Neural progenitor cell (in vitro differentiated cells): ENCODE results near the gene ACOT7. TPM values are rescaled to one million over a fixed set of nuclear protein-coding genes. Genes with fewer than 3 reads are reported as not detected.
"Not testable (repeated sequence)": the region's sequence is repeated elsewhere in the genome, so short reads cannot be mapped to it uniquely, and the experiment has no call there.

ENCODE experiments used
- DNase-seq: peaks from one replicate; pipeline ENCODE4 v3.0.0-alpha.2; 2016; ENCODE audit warnings: low spot score
- H2AFZ ChIP-seq: fragments of 200-600 bp; sonication (generic); replicated peaks from 2 replicates; pipeline ENCODE4 v1.6.1; 2016; ENCODE audit warnings: antibody characterized with exemption
- H3F3A ChIP-seq: fragments of 200-600 bp; sonication (generic); 2 replicates; pipeline ENCODE4 v1.6.1; 2016; ENCODE audit warnings: antibody characterized with exemption, low read depth
- H3K27ac ChIP-seq: fragments of 200-600 bp; sonication (generic); 2 replicates; pipeline ENCODE4 v1.5.1; 2016; ENCODE audit warnings: mild to moderate bottlenecking
- H3K27me3 ChIP-seq: fragments of 200-600 bp; sonication (generic); 2 replicates; pipeline ENCODE4 v1.6.1; 2016; ENCODE audit warnings: mild to moderate bottlenecking, moderate library complexity
- H3K36me3 ChIP-seq: fragments of 200-600 bp; sonication (generic); 2 replicates; pipeline ENCODE4 v1.5.1; 2016
- H3K4me1 ChIP-seq: fragments of 200-600 bp; sonication (generic); 2 replicates; pipeline ENCODE4 v1.6.1; 2016; ENCODE audit warnings: mixed run types
- H3K4me2 ChIP-seq: fragments of 200-600 bp; sonication (generic); 2 replicates; pipeline ENCODE4 v1.6.1; 2016
- H3K4me3 ChIP-seq: fragments of 200-600 bp; sonication (generic); 2 replicates; pipeline ENCODE4 v1.5.1; 2016
- H3K79me2 ChIP-seq: fragments of 200-600 bp; sonication (generic); 2 replicates; pipeline ENCODE4 v1.6.1; 2016; ENCODE audit warnings: low read depth
- H3K9ac ChIP-seq: fragments of 200-600 bp; sonication (generic); 2 replicates; pipeline ENCODE4 v1.6.1; 2016
- H3K9me3 ChIP-seq: fragments of 200-600 bp; sonication (generic); 2 replicates; pipeline ENCODE4 v1.5.1; 2016; ENCODE audit warnings: low read depth
- H4K20me1 ChIP-seq: fragments of 200-600 bp; sonication (generic); 2 replicates; pipeline ENCODE4 v1.6.1; 2016; ENCODE audit warnings: low read depth
- H3K27ac Mint-ChIP-seq: 3 replicates; pipeline ENCODE4 v1.8.0; 2021; ENCODE audit warnings: mixed read lengths
- H3K27me3 Mint-ChIP-seq: 2 replicates; pipeline ENCODE4 v1.8.0; 2022; ENCODE audit warnings: low read depth, mild to moderate bottlenecking, inconsistent platforms, moderate library complexity, mixed read lengths; ENCODE audit not compliant: insufficient read depth
- H3K36me3 Mint-ChIP-seq: 3 replicates; pipeline ENCODE4 v1.8.0; 2021; ENCODE audit warnings: mixed read lengths
- H3K4me1 Mint-ChIP-seq: 3 replicates; pipeline ENCODE4 v1.8.0; 2021; ENCODE audit warnings: mixed read lengths
- H3K4me3 Mint-ChIP-seq: 3 replicates; pipeline ENCODE4 v1.8.0; 2021; ENCODE audit warnings: mild to moderate bottlenecking, moderate library complexity, mixed read lengths
- H3K9me3 Mint-ChIP-seq: 3 replicates; pipeline ENCODE4 v1.8.0; 2020; ENCODE audit warnings: mixed read lengths
- CTCF ChIP-seq: fragments of 200-600 bp; sonication (generic); IDR thresholded peaks from 2 replicates; pipeline ENCODE4 v1.5.1; 2017; ENCODE audit warnings: antibody characterized with exemption, mild to moderate bottlenecking
- EZH2 ChIP-seq: fragments of 200-600 bp; sonication (generic); IDR thresholded peaks from 2 replicates; pipeline ENCODE4 v1.6.1; 2017; ENCODE audit warnings: antibody characterized with exemption, mild to moderate bottlenecking, moderate library complexity
- EZH2phosphoT487 ChIP-seq: fragments of 200-600 bp; sonication (generic); IDR thresholded peaks from 2 replicates; pipeline ENCODE4 v1.6.1; 2017; ENCODE audit warnings: antibody characterized with exemption
- total RNA-seq: library from RNA; depleted of rRNA; stranded (reverse); fragments of >200 nt; gene quantifications from 2 replicates; pipeline ENCODE4 v1.2.3, GENCODE V29; 2015; ENCODE audit warnings: low replicate concordance

The ACOT7 gene
- total RNA-seq, 1 donor from 2014 or later = 19.6 TPM

GRCh38 chr1:6365047-6365446 is 28.5 kb downstream of the ACOT7 start:
- Histone ChIP-seq H3K27me3 (no peaks in the 10 kb centered on the region), H4K20me1 (peaks cover 14% of the 10 kb centered on the region), H3F3A (peaks cover 3% of the 10 kb centered on the region), H3K4me1 (peaks cover 5% of the 10 kb centered on the region), H3K79me2 (peaks cover 36% of the 10 kb centered on the region), H3K9ac (no peak overlapping the region), H3K27ac (no peak overlapping the region), H2AFZ (no peak overlapping the region), H3K4me2 (no peak overlapping the region), H3K36me3 (no peaks in the 10 kb centered on the region), H3K4me3 (no peak overlapping the region), H3K9me3 (peaks cover 6% of the 10 kb centered on the region)
- no peak overlapping the region for H3K27ac Mint-ChIP-seq
- DNase-seq = no peak
- TF ChIP-seq EZH2 (no peak), CTCF (no peak), EZH2phosphoT487 (no peak)
- peaks cover 15% of the 10 kb centered on the region for H3K36me3 Mint-ChIP-seq
- H3K9me3 Mint-ChIP-seq = peaks cover 18% of the 10 kb centered on the region
- H3K4me3 Mint-ChIP-seq = no peak overlapping the region
- peaks cover 5% of the 10 kb centered on the region for H3K27me3 Mint-ChIP-seq
- peaks cover 17% of the 10 kb centered on the region for H3K4me1 Mint-ChIP-seq

GRCh38 chr1:6363085-6363884 is 30.3 kb downstream of the ACOT7 start:
- not testable (repeated sequence) for H3K36me3 ChIP-seq, H3K4me3 ChIP-seq, H3F3A ChIP-seq, H2AFZ ChIP-seq, H3K27me3 Mint-ChIP-seq, H3K27ac ChIP-seq, H3K27me3 ChIP-seq, H3K4me2 ChIP-seq, H3K9ac ChIP-seq, H3K9me3 ChIP-seq
- peak; percentile 59 for DNase-seq
- peak; percentile 58 for TF ChIP-seq CTCF
- H3K9me3 Mint-ChIP-seq = peaks cover 16% of the 10 kb centered on the region
- peaks cover 15% of the 10 kb centered on the region for H3K36me3 Mint-ChIP-seq
- Histone ChIP-seq H3K4me1 (peaks cover 20% of the 10 kb centered on the region), H4K20me1 (peaks cover 30% of the 10 kb centered on the region), H3K79me2 (peaks cover 41% of the 10 kb centered on the region)
- peak overlapping the region; percentile 15 for H3K4me3 Mint-ChIP-seq
- H3K4me1 Mint-ChIP-seq = peaks cover 28% of the 10 kb centered on the region
- H3K27ac Mint-ChIP-seq = peak overlapping the region; percentile 53

DNA sequence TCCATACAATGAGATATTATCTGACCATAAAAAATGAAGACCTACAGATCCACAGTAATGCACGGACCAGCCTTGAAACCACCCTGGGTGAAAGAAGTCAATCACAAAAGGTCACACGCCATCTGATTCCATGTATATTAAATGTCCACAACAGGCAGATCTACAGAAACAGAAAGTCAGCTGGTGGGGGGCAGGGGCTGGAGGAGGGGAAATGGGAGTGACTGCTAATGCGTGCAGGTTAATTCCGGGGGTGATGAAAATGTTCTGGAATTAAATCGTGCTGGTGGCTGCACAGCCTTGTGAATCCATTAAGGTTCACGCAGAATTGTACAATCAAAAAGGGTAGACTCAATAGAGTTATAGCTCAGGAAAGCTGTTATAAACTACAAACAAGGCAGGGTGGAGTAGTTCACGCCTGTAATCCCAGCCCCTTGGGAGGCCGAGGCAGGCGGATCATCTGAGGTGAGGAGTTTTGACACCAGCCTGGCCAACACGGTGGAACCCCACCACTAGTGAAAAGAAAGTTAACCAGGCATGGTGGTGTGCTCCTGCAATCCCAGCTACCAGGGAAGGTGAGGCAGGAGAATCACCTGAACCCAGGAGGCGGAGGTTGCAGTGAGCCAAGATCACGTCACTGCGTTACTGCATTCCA is 32.3 kb downstream of the ACOT7 start:
- H3K79me2 ChIP-seq = peaks cover 52% of the 10 kb centered on the region
- H3K27ac ChIP-seq = no peak overlapping the region
- H3K4me2 ChIP-seq = no peak overlapping the region
- peaks cover 16% of the 10 kb centered on the region for H3K9me3 Mint-ChIP-seq
- peaks cover 6% of the 10 kb centered on the region for H3K9me3 ChIP-seq
- no peak overlapping the region for H3K4me3 ChIP-seq
- no peak overlapping the region for H2AFZ ChIP-seq
- peaks cover 39% of the 10 kb centered on the region for H4K20me1 ChIP-seq
- DNase-seq = no peak
- H3K36me3 Mint-ChIP-seq = peaks cover 15% of the 10 kb centered on the region
- peaks cover 20% of the 10 kb centered on the region for H3K4me1 ChIP-seq
- H3K36me3 ChIP-seq = no peaks in the 10 kb centered on the region
- H3K27me3 ChIP-seq = no peaks in the 10 kb centered on the region
- TF ChIP-seq CTCF (no peak), EZH2 (no peak), EZH2phosphoT487 (no peak)
- H3K27me3 Mint-ChIP-seq = peaks cover 3% of the 10 kb centered on the region
- no peak overlapping the region for H3K27ac Mint-ChIP-seq
- H3K4me3 Mint-ChIP-seq = no peak overlapping the region
- peaks cover 31% of the 10 kb centered on the region for H3K4me1 Mint-ChIP-seq
- H3F3A ChIP-seq = peaks cover 3% of the 10 kb centered on the region
- H3K9ac ChIP-seq = no peak overlapping the region
